Measurements from ENCODE around the gene RGS7. TPM values are rescaled to one million over a fixed set of nuclear protein-coding genes. Genes with fewer than 3 reads are reported as not detected.

Gene RGS7
- total RNA-seq, 1 donor from 2014 or later: 16.0 TPM

- Mint-ChIP-seq H3K27me3 (ENCODE audit: unreplicated experiment) (no peaks in the 10 kb centered on the region), H3K27ac (ENCODE audit: unreplicated experiment) (no peak overlapping the region), H3K9me3 (ENCODE audit: unreplicated experiment) (no peaks in the 10 kb centered on the region), H3K4me1 (ENCODE audit: low read depth, unreplicated experiment) (no peaks in the 10 kb centered on the region), H3K36me3 (ENCODE audit: unreplicated experiment) (no peaks in the 10 kb centered on the region), H3K4me3 (ENCODE audit: unreplicated experiment) (no peak overlapping the region)
- TF ChIP-seq, protein P1, sequence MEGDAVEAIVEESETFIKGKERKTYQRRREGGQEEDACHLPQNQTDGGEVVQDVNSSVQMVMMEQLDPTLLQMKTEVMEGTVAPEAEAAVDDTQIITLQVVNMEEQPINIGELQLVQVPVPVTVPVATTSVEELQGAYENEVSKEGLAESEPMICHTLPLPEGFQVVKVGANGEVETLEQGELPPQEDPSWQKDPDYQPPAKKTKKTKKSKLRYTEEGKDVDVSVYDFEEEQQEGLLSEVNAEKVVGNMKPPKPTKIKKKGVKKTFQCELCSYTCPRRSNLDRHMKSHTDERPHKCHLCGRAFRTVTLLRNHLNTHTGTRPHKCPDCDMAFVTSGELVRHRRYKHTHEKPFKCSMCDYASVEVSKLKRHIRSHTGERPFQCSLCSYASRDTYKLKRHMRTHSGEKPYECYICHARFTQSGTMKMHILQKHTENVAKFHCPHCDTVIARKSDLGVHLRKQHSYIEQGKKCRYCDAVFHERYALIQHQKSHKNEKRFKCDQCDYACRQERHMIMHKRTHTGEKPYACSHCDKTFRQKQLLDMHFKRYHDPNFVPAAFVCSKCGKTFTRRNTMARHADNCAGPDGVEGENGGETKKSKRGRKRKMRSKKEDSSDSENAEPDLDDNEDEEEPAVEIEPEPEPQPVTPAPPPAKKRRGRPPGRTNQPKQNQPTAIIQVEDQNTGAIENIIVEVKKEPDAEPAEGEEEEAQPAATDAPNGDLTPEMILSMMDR (IDR thresholded peaks at IDR 0.05; ENCODE audit: partially characterized antibody, unreplicated experiment): no peak
- no peak for DNase-seq
Measured at GRCh38 chr1:240776237-240776636, 580.8 kb downstream of the RGS7 start.

DNA sequence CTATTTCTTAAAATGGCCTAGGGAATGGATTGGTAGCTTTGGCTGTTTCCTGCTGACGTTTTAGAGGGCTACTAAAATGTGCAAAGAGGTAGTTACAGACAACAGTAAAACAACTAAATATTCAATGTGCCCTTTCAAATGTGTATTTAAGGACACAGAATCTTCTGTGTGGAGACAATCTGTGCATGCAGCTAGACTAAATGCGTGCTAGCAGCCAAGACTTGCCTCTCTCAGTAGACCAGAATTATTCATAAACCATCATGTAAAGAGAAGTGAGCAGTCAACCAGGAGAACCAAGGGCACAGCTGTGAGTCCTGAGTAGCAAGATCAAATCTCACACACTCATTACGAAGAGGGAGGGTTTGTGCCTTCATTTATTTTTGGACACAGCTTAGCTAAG lies 584.9 kb downstream of the RGS7 start:
- H3K4me3 Mint-ChIP-seq (ENCODE audit: unreplicated experiment): no peak overlapping the region
- no peak overlapping the region for H3K27ac Mint-ChIP-seq (ENCODE audit: unreplicated experiment)
- no peaks in the 10 kb centered on the region for H3K36me3 Mint-ChIP-seq (ENCODE audit: unreplicated experiment)
- H3K27me3 Mint-ChIP-seq (ENCODE audit: unreplicated experiment): no peaks in the 10 kb centered on the region
- DNase-seq: no peak
- no peaks in the 10 kb centered on the region for H3K4me1 Mint-ChIP-seq (ENCODE audit: low read depth, unreplicated experiment)
- TF ChIP-seq, protein P1 (IDR thresholded peaks at IDR 0.05; ENCODE audit: partially characterized antibody, unreplicated experiment): no peak
- H3K9me3 Mint-ChIP-seq (ENCODE audit: unreplicated experiment): no peaks in the 10 kb centered on the region

GRCh38 chr1:240771450-240771849 lies 585.6 kb downstream of the RGS7 start:
- no peak overlapping the region for H3K27ac Mint-ChIP-seq (ENCODE audit: unreplicated experiment)
- no peaks in the 10 kb centered on the region for H3K36me3 Mint-ChIP-seq (ENCODE audit: unreplicated experiment)
- H3K9me3 Mint-ChIP-seq (ENCODE audit: unreplicated experiment): no peaks in the 10 kb centered on the region
- no peak for DNase-seq
- H3K4me3 Mint-ChIP-seq (ENCODE audit: unreplicated experiment): no peak overlapping the region
- TF ChIP-seq, protein P1 (IDR thresholded peaks at IDR 0.05; ENCODE audit: partially characterized antibody, unreplicated experiment): no peak
- H3K4me1 Mint-ChIP-seq (ENCODE audit: low read depth, unreplicated experiment): no peaks in the 10 kb centered on the region
- no peaks in the 10 kb centered on the region for H3K27me3 Mint-ChIP-seq (ENCODE audit: unreplicated experiment)

GRCh38 chr1:240768979-240769378 lies 588.0 kb downstream of the RGS7 start:
- Mint-ChIP-seq H3K4me3 (ENCODE audit: unreplicated experiment) (no peak overlapping the region), H3K9me3 (ENCODE audit: unreplicated experiment) (no peaks in the 10 kb centered on the region), H3K4me1 (ENCODE audit: low read depth, unreplicated experiment) (no peaks in the 10 kb centered on the region), H3K27ac (ENCODE audit: unreplicated experiment) (no peak overlapping the region), H3K36me3 (ENCODE audit: unreplicated experiment) (no peaks in the 10 kb centered on the region), H3K27me3 (ENCODE audit: unreplicated experiment) (no peaks in the 10 kb centered on the region)
- TF ChIP-seq, protein P1 (IDR thresholded peaks at IDR 0.05; ENCODE audit: partially characterized antibody, unreplicated experiment): no peak
- no peak for DNase-seq

DNA sequence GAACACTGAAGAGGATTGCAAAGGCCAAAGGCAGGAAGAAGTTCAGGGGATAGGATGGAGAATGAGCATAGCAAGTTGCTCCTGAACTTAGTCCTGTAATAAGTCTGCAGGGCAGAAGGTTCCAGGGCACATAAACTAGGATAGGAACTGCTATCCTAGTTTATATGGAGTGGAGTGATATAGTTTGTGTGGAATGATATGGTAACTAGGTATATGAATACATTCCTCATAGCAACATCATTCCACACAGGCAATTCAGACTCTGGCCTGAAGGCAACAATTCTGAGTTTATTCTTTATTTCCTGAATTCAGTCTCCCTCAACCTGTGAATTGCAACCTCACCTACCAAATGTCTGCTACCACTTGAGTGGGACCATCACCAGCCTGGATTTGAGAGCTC lies 590.2 kb downstream of the RGS7 start:
- TF ChIP-seq, protein P1 (IDR thresholded peaks at IDR 0.05; ENCODE audit: partially characterized antibody, unreplicated experiment): no peak
- Mint-ChIP-seq H3K27me3 (ENCODE audit: unreplicated experiment) (no peaks in the 10 kb centered on the region), H3K36me3 (ENCODE audit: unreplicated experiment) (no peaks in the 10 kb centered on the region), H3K27ac (ENCODE audit: unreplicated experiment) (no peak overlapping the region), H3K4me1 (ENCODE audit: low read depth, unreplicated experiment) (no peaks in the 10 kb centered on the region), H3K9me3 (ENCODE audit: unreplicated experiment) (no peaks in the 10 kb centered on the region), H3K4me3 (ENCODE audit: unreplicated experiment) (no peak overlapping the region)
- no peak for DNase-seq
